Astrocyte (in vitro differentiated cells and primary cell): Measurements from ENCODE around the gene CLMP. TPM values are rescaled to one million over a fixed set of nuclear protein-coding genes. Genes with fewer than 3 reads are reported as not detected.
A peak's percentile ranks its signal among the peaks of the same experiment; 100 is the strongest.

ENCODE experiments used
- DNase-seq: peaks from one replicate; pipeline ENCODE4 v3.0.0-alpha.2; 2010; ENCODE audit warnings: low read depth
- FAIRE-seq: peaks from 2 replicates; lab custom pipeline; 2011; peaks lifted over from hg19 to GRCh38; lab: Jason Lieb, UNC
- H2AFZ ChIP-seq: 2 replicates; pipeline ENCODE4 v1.6.0; 2012; ENCODE audit warnings: low read depth, low read length, inconsistent platforms
- H3K27ac ChIP-seq: 2 replicates; pipeline ENCODE4 v1.5.1; 2011; ENCODE audit warnings: low read depth, low read length, inconsistent platforms
- H3K27me3 ChIP-seq: 2 replicates; pipeline ENCODE4 v1.6.0; 2011; ENCODE audit warnings: low read length, inconsistent platforms; ENCODE audit not compliant: insufficient read depth
- H3K36me3 ChIP-seq: 2 replicates; pipeline ENCODE4 v1.5.1; 2011; ENCODE audit warnings: low read length, inconsistent platforms; ENCODE audit not compliant: insufficient read depth
- H3K4me1 ChIP-seq: 2 replicates; pipeline ENCODE4 v1.5.1; 2011; ENCODE audit warnings: low read length, inconsistent platforms; ENCODE audit not compliant: insufficient read depth
- H3K4me2 ChIP-seq: 2 replicates; pipeline ENCODE4 v1.6.0; 2012; ENCODE audit warnings: low read length, inconsistent platforms
- H3K4me3 ChIP-seq: 2 replicates; pipeline ENCODE4 v1.5.1; 2011; ENCODE audit warnings: low read depth, mild to moderate bottlenecking, low read length, inconsistent platforms; ENCODE audit not compliant: insufficient read depth
- H3K79me2 ChIP-seq: 2 replicates; pipeline ENCODE4 v1.6.0; 2012; ENCODE audit warnings: mild to moderate bottlenecking, low read length, inconsistent platforms; ENCODE audit not compliant: insufficient read depth
- H3K9ac ChIP-seq: 2 replicates; pipeline ENCODE4 v1.6.0; 2012; ENCODE audit warnings: mild to moderate bottlenecking, low read length, inconsistent platforms
- H3K9me3 ChIP-seq: 2 replicates; pipeline ENCODE4 v1.5.1; 2012; ENCODE audit warnings: low read depth, mild to moderate bottlenecking, low read length, inconsistent platforms; ENCODE audit not compliant: insufficient read depth
- H4K20me1 ChIP-seq: 2 replicates; pipeline ENCODE4 v1.6.0; 2012; ENCODE audit warnings: low read length, inconsistent platforms; ENCODE audit not compliant: insufficient read depth
- H3K27ac Mint-ChIP-seq: one replicate; pipeline ENCODE4 v1.8.0; 2021; ENCODE audit warnings: mild to moderate bottlenecking, mixed read lengths; ENCODE audit not compliant: unreplicated experiment
- H3K27me3 Mint-ChIP-seq: one replicate; pipeline ENCODE4 v1.8.0; 2021; ENCODE audit warnings: low read depth, mixed read lengths; ENCODE audit not compliant: unreplicated experiment
- H3K36me3 Mint-ChIP-seq: one replicate; pipeline ENCODE4 v1.8.0; 2021; ENCODE audit warnings: low read depth, mixed read lengths; ENCODE audit not compliant: unreplicated experiment
- H3K4me1 Mint-ChIP-seq: one replicate; pipeline ENCODE4 v1.8.0; 2021; ENCODE audit warnings: low read depth, mixed read lengths; ENCODE audit not compliant: unreplicated experiment
- H3K4me3 Mint-ChIP-seq: one replicate; pipeline ENCODE4 v1.8.0; 2021; ENCODE audit warnings: mild to moderate bottlenecking, moderate library complexity, mixed read lengths; ENCODE audit not compliant: unreplicated experiment
- H3K9me3 Mint-ChIP-seq: one replicate; pipeline ENCODE4 v1.8.0; 2021; ENCODE audit warnings: mild to moderate bottlenecking, mixed read lengths; ENCODE audit not compliant: unreplicated experiment
- EZH2 ChIP-seq: IDR thresholded peaks from 2 replicates; pipeline ENCODE4 v1.6.1; 2012; ENCODE audit warnings: mild to moderate bottlenecking, low read length, inconsistent platforms; ENCODE audit not compliant: insufficient read depth
- total RNA-seq: library from RNA; stranded (reverse); gene quantifications from 2 replicates; pipeline ENCODE4 v1.2.1, GENCODE V29; 2021
- TF ChIP-seq, protein P1 (sequence below): IDR thresholded peaks from 2 replicates; pipeline ENCODE4 v1.5.1; 2011; ENCODE audit warnings: low read depth, mild to moderate bottlenecking, inconsistent platforms, low read length, moderate library complexity; ENCODE audit not compliant: insufficient read depth

CLMP gene
- total RNA-seq, 1 donor from 2014 or later: 16.0 TPM

DNA sequence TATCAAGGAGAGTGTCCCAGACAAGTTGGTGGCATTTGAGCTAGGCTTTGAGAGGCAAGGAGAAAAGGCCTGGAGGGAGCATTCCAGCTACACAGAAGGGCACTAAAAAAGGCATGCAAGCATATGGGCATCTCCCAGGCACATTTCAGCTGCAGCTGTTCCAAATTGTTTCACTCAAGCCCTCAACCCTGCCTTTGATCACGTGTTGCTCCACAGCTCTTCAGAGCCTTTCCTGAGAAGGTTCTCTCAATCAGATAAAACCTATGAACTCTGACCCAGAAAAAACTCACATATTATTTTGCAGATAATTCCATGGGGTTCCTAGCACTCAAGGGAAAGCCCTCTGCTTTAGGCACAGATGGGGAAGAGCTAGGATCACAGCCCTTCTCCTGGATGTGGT, 108.7 kb downstream of the CLMP start:
- peaks cover 5% of the 10 kb centered on the region for H3K36me3 Mint-ChIP-seq
- DNase-seq: no peak
- Histone ChIP-seq H2AFZ (no peak overlapping the region), H3K4me1 (peaks cover 9% of the 10 kb centered on the region), H3K4me3 (no peak overlapping the region), H3K36me3 (peaks cover 6% of the 10 kb centered on the region), H3K27ac (no peak overlapping the region), H3K4me2 (no peak overlapping the region), H3K27me3 (no peaks in the 10 kb centered on the region), H4K20me1 (no peaks in the 10 kb centered on the region), H3K9me3 (no peaks in the 10 kb centered on the region), H3K79me2 (no peaks in the 10 kb centered on the region), H3K9ac (no peak overlapping the region)
- TF ChIP-seq EZH2: no peak
- TF ChIP-seq, protein P1, sequence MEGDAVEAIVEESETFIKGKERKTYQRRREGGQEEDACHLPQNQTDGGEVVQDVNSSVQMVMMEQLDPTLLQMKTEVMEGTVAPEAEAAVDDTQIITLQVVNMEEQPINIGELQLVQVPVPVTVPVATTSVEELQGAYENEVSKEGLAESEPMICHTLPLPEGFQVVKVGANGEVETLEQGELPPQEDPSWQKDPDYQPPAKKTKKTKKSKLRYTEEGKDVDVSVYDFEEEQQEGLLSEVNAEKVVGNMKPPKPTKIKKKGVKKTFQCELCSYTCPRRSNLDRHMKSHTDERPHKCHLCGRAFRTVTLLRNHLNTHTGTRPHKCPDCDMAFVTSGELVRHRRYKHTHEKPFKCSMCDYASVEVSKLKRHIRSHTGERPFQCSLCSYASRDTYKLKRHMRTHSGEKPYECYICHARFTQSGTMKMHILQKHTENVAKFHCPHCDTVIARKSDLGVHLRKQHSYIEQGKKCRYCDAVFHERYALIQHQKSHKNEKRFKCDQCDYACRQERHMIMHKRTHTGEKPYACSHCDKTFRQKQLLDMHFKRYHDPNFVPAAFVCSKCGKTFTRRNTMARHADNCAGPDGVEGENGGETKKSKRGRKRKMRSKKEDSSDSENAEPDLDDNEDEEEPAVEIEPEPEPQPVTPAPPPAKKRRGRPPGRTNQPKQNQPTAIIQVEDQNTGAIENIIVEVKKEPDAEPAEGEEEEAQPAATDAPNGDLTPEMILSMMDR: no peak
- H3K27me3 Mint-ChIP-seq: no peaks in the 10 kb centered on the region
- H3K4me1 Mint-ChIP-seq: peaks cover 8% of the 10 kb centered on the region
- H3K4me3 Mint-ChIP-seq: no peak overlapping the region
- H3K27ac Mint-ChIP-seq: no peak overlapping the region
- H3K9me3 Mint-ChIP-seq: no peaks in the 10 kb centered on the region
- FAIRE-seq: no peak

- no peak overlapping the region for H3K4me3 ChIP-seq
- no peak overlapping the region for H3K4me2 ChIP-seq
- FAIRE-seq: no peak
- peaks cover 6% of the 10 kb centered on the region for H3K36me3 ChIP-seq
- H3K9me3 ChIP-seq: no peaks in the 10 kb centered on the region
- peaks cover 9% of the 10 kb centered on the region for H3K4me1 ChIP-seq
- H2AFZ ChIP-seq: no peak overlapping the region
- Mint-ChIP-seq H3K4me1 (peaks cover 8% of the 10 kb centered on the region), H3K27me3 (no peaks in the 10 kb centered on the region), H3K4me3 (no peak overlapping the region), H3K36me3 (peaks cover 5% of the 10 kb centered on the region), H3K27ac (no peak overlapping the region), H3K9me3 (no peaks in the 10 kb centered on the region)
- H3K9ac ChIP-seq: no peak overlapping the region
- DNase-seq: no peak
- H4K20me1 ChIP-seq: no peaks in the 10 kb centered on the region
- no peaks in the 10 kb centered on the region for H3K79me2 ChIP-seq
- TF ChIP-seq, protein P1: no peak
- TF ChIP-seq EZH2: no peak
- H3K27ac ChIP-seq: no peak overlapping the region
- H3K27me3 ChIP-seq: no peaks in the 10 kb centered on the region
These were observed 109.6 kb downstream of the CLMP start for GRCh38 chr11:123085497-123085896.

GRCh38 chr11:123084454-123084853, 110.6 kb downstream of the CLMP start:
- DNase-seq (no peak), FAIRE-seq (no peak)
- Histone ChIP-seq H3K4me1 (peaks cover 9% of the 10 kb centered on the region), H3K27me3 (no peaks in the 10 kb centered on the region), H3K9me3 (no peaks in the 10 kb centered on the region), H3K9ac (no peak overlapping the region), H4K20me1 (no peaks in the 10 kb centered on the region), H3K4me3 (no peak overlapping the region), H3K27ac (peak overlapping the region; percentile 77), H3K4me2 (no peak overlapping the region), H2AFZ (no peak overlapping the region), H3K79me2 (no peaks in the 10 kb centered on the region), H3K36me3 (peaks cover 9% of the 10 kb centered on the region)
- Mint-ChIP-seq H3K27me3 (no peaks in the 10 kb centered on the region), H3K4me1 (peaks cover 8% of the 10 kb centered on the region), H3K4me3 (no peak overlapping the region), H3K36me3 (peaks cover 5% of the 10 kb centered on the region), H3K9me3 (no peaks in the 10 kb centered on the region), H3K27ac (peak overlapping the region; percentile 97)
- no peak for TF ChIP-seq EZH2
- TF ChIP-seq, protein P1: no peak
